KOPT-K1 (cell line): ENCODE measurements around the gene TTC23.

Source experiments
- H3K27ac ChIP-seq: fragments of 200-600 bp; sonication (generic); 2 replicates; pipeline ENCODE4 v1.5.1; 2016; ENCODE audit warnings: antibody characterized with exemption, mild to moderate bottlenecking, low read depth, low read length; ENCODE audit not compliant: poor library complexity, severe bottlenecking
- H3K36me3 ChIP-seq: fragments of 200-600 bp; sonication (generic); 2 replicates; pipeline ENCODE4 v1.5.1; 2017; ENCODE audit warnings: antibody characterized with exemption, mild to moderate bottlenecking, low read length, moderate library complexity; ENCODE audit not compliant: insufficient read depth
- H3K9me3 ChIP-seq: fragments of 200-600 bp; sonication (generic); 2 replicates; pipeline ENCODE4 v1.5.1; 2017; ENCODE audit warnings: antibody characterized with exemption, low read length, mild to moderate bottlenecking; ENCODE audit not compliant: insufficient read depth, poor library complexity, severe bottlenecking

TTC23 gene

DNA sequence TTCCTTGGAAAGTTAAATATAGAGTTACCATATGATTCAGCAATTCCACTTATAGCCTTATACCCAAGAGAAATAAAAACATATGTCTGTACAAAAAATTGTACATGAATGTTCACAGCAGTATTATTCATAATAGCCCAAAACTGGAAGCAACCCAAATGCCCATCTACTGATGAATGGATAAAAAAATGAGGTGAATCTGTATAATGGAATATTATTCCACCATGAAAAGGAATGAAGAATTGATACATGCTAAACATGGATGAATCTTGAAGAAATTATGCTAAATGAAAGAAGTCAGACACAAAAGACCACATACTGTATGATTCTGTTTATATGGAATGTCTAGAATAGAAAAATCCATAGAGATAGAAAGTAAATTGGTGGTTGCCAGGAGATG is 61.4 kb downstream of the TTC23 start:
- Histone ChIP-seq H3K9me3 (peaks cover 12% of the 10 kb centered on the region), H3K27ac (no peak overlapping the region), H3K36me3 (no peaks in the 10 kb centered on the region)

DNA sequence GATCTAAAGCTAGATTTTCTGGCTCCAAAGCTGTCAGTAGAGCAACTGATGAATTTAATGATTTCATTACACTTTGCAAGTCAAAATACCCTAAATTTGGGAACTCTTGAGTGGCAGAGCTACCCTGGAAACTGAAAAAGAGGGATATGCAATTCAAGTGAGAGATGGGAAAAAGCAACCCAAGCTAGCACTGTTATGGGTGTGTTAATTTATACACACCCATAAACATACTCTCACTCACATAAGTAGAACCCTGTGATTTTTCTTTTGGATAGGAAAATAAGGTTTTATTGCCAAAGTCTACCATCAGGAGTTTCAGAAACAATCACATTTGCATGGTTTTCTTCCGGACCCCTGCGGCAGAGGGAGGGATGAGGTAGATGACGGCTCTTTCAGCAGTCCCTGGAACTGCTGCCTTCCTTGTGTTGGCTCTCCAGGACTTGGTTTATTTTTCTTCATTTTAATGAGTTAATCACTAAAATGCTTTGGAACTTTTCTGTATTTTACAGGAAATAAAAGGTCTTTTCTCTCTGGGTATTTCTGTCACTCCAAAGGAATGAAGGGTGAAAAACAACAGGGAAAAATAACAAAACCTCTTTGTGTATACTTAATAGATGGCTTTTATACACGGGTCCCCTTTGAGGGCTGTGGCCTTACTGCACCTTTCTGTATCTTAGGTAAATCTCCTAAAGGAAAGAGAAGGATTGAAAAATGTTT is 63.8 kb downstream of the TTC23 start:
- no peak overlapping the region for H3K27ac ChIP-seq
- no peaks in the 10 kb centered on the region for H3K9me3 ChIP-seq
- H3K36me3 ChIP-seq, result no peaks in the 10 kb centered on the region

DNA sequence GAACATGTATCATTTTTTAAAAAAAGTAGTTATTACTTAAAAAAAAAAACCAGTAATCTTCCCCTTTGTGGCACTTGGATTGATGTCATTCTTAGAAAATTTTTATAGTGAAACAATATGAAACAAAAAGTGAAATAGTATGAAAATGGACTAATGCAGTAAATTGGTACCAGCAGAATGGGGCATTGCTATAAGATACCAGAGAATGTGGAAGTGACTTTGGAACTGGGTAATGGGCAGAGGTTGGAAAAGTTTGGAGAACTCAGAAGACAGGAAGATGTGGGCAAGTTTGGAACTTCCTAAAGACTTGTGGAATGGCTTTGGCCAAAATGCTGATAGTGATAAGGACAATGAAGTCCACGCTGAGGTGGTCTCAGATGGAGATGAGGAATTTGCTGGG is 66.6 kb downstream of the TTC23 start:
- no peak overlapping the region for H3K27ac ChIP-seq
- H3K36me3 ChIP-seq, result no peaks in the 10 kb centered on the region
- H3K9me3 ChIP-seq, result no peaks in the 10 kb centered on the region

DNA sequence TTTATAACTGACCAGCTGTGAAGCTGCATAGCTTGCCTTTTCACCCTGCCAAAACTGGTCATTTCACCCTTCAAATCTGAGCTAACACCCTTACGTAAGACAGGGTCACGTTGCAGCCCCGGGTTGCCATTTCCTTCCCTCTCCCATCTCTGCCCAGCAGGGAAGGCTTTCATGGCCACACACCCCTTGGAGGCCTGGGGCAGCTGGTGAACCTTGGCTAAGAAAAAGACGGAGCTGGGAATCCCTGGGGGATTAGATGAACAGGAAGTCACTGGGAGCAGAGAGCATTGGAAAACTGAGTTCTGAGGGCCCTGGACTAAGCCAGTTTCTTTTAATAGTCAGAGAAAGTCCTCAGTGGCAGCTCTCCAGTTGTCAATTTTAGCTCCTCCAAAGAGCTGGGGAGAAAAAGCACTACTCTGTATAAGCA is 67.8 kb downstream of the TTC23 start:
- H3K9me3 ChIP-seq, result no peaks in the 10 kb centered on the region
- no peak overlapping the region for H3K27ac ChIP-seq
- H3K36me3 ChIP-seq, result no peaks in the 10 kb centered on the region

DNA sequence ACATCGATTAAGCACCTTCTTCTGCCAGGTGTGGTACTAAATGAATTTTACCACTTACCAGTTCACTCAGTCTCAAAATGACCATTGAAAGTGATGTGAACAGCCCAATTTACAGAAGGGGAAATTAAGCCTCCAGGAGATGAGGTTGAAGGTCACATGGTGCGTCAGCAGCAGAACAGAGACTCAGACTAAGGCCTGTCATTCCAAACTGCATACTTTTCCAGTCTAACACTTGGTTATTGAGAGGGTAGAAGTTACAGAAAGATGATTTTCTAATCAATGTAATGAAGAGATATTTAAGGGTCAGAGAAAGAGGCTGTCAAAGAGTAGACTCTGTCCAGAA is 68.4 kb downstream of the TTC23 start:
- no peaks in the 10 kb centered on the region for H3K9me3 ChIP-seq
- H3K36me3 ChIP-seq, result no peaks in the 10 kb centered on the region
- no peak overlapping the region for H3K27ac ChIP-seq

DNA sequence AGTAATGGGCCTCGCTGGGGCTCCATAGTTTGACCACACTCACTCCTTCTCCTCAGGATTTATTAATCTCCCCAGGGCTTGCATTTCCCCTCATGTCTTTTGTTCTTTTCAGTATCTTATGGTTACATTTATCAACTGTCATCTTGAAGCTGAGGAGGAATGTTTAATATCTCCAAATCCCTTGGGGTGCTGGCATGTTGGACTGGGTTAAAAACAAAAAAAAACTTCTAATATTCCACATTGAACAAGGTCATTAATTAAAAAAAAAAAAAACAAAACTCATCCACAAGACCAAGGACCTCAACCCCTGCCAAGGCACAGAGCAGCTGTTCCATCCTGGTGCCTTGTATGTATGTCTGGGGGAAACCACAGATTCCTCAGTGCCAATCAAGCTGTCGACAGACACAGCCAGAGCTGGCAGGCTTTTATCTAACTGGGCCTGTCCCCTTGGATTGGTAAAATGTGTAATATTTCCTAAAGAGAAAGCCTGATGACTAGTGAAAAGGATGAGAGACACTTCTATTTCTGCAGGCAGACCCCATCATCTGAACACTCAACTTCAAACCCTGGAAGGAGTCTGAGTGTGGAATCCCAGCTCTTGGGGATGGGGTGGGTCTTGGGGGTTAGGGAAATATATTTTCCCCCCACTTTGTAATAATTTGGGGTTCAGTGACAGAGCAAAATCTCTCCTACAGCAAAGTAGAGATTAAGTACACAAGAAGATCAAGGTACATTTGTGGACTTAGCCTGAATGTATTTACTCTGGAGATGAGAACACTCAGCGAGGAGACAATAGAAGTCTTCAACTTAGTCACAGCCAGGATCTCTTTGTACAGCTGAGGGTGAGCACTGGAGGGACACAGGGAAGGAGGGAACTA is 69.1 kb downstream of the TTC23 start:
- no peaks in the 10 kb centered on the region for H3K36me3 ChIP-seq
- no peaks in the 10 kb centered on the region for H3K9me3 ChIP-seq
- H3K27ac ChIP-seq, result no peak overlapping the region

DNA sequence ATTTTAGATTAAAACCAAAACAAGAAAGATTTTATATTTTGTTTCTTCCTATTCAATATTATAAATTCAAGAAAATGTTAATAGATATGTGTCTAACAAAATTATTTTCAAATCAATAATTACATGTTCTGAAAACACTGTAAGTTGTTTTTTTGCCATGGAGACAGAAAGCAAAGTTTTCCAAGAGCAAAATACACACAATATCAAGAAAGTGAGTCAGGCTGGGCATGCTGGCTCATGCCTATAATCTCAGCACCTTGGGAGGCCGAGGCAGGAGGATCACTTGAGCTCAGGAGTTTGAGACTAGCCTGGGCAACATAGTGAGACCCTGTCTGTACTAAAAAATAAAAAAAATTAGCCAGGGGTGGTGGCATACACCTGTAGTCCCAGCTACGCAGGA is 71.7 kb downstream of the TTC23 start:
- no peaks in the 10 kb centered on the region for H3K9me3 ChIP-seq
- H3K36me3 ChIP-seq, result no peaks in the 10 kb centered on the region
- no peak overlapping the region for H3K27ac ChIP-seq

DNA sequence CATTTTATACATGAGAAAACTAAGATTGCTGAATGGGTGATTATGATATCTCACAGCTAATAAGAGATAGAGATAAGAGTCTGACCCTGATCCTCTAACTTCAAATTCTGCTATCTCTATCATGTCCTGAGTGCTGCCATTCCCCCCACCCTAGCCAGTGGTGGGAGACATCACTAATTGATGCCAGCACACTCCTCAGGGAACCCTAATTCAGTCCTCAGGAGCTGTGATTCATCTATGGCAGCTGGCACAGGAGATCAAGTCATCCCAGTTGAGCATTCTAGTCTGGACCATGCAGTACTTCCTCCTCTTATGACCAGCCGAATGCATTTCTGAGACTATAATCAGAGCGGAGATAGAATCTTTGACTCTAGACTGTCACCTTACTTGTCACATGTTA is 72.6 kb downstream of the TTC23 start:
- Histone ChIP-seq H3K9me3 (no peaks in the 10 kb centered on the region), H3K36me3 (no peaks in the 10 kb centered on the region), H3K27ac (no peak overlapping the region)

DNA sequence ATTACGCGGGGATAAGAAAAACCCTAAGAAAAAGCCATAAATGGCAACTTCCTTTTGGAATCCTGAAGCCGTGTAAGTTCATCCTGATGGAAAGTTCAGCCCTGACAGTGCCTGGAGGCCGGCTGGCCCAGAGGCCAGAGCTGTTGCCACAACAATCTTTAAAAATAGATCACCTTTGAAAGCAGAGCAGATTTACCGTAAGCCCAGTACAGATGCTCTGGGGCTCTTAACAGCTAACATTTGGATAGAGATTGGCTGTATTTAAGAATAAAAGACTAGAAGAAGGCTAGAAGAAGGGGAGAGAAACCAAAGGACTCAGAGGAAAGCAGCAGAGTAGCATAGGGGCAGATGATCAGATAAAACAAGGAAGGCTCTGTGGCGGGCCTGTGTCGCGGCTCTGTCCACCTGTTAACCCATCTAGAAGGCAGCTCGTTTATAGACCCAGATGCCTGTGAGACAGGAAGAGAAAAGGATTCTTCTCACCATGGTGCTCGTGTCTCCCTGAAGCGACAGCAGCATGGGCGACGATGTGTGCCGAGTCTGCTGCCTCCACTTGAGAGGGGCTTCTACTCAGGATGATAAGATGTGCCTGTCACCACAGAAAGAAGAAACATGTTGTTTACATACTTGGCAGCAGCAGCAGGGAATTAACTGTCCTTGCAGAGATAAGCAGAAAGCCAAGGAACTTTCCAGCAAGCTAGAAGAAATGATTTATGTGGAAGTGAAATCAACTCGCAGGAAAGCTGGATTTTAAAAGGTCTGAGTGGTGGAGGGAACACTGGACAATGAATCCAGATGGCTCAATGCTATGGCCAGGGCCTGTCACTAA is 74.6 kb downstream of the TTC23 start:
- Histone ChIP-seq H3K27ac (no peak overlapping the region), H3K9me3 (no peaks in the 10 kb centered on the region), H3K36me3 (no peaks in the 10 kb centered on the region)

DNA sequence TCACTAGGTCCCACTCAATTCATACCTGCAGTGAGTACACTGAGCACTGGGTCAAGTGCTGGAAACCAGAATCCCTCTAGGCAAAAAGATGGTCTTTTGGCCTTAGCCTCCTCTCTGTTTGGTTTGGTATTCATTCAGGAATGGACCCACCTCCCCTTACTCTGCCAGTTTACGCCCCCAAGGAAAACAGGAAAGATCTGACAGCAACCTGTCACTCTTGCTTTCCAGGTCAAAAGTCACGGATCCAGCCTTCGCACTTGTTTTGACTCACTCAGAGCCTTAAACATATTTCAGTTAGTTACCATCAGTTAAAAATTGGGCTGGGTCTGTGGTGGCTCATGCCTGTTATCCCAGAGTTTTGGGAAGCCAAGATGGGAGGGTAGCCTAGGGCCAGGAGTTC is 76.4 kb downstream of the TTC23 start:
- no peak overlapping the region for H3K27ac ChIP-seq
- H3K9me3 ChIP-seq, result no peaks in the 10 kb centered on the region
- H3K36me3 ChIP-seq, result no peaks in the 10 kb centered on the region

DNA sequence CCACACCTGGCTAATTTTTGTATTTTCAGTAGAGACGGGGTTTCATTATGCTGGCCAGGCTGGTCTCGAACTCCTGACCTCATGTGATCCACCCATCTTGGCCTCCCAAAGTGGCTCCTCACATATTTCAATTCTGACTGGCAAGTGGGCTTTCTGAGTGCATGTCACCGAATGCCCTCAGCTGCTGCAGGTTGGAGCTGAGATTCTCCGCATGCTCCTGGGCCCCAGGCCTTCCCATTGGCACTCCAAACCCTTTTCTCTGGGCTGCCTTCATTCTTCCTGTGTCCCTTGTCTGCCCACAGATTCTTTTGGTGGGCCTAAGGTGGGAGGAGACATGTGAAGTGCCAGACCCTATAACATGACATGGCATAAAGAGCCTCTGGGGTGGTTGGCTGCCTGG is 77.2 kb downstream of the TTC23 start:
- Histone ChIP-seq H3K36me3 (no peaks in the 10 kb centered on the region), H3K9me3 (no peaks in the 10 kb centered on the region), H3K27ac (no peak overlapping the region)

DNA sequence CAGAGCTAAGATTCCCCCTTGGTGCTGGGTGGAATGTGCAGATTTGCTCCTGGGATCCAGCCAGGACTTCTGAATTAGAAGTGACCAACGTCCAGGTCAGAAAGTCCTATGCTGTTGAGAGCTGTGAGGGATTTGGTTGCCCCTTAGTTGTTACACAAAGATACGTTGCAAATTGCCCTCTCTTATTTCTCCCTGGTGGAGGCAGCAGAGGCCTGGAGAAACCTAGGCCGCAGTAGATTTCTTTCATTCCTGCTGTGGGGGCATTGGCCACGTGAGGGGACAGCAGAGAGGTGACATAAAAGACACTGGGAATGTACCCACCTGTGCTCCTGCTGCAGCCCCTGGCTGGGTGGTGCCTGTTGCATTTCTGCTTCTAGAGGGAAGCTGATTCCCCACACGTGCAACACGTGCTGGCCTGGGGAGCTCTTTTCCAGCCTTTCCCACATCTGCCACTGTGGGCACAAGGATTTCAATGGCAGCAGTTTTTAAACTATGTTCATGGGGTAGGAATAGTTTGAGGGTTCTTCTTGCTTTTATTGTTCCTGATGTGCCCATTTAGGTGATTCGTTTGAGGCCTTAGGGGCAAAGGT is 78.8 kb downstream of the TTC23 start:
- Histone ChIP-seq H3K27ac (no peak overlapping the region), H3K9me3 (no peaks in the 10 kb centered on the region), H3K36me3 (no peaks in the 10 kb centered on the region)

DNA sequence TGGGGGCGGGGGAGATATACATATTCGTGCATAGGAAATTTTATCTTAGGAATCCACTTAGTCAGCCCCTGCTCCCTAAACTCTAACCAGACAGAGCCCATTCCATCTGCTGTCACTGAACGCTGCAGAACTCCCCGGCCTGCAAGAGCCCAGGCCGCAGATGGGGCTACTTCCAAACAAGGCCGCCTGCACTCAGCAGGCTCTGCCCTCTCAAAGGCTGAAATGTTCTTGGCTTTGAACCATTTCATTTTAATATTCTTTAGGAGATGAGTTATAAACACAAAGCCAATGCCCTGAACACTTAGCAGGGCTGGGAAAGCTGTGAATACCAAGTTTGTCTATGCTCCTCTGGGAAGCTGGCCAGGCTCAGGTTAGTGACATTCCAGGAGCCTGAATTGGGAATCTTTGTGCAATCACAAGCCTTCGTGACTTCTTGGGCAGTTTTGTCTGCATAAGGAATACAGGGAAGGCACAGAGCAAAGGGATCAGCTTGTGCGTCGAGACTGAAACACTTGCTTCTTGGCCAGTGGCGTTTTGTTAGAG is 79.5 kb downstream of the TTC23 start:
- no peaks in the 10 kb centered on the region for H3K36me3 ChIP-seq
- H3K9me3 ChIP-seq, result no peaks in the 10 kb centered on the region
- no peak overlapping the region for H3K27ac ChIP-seq

DNA sequence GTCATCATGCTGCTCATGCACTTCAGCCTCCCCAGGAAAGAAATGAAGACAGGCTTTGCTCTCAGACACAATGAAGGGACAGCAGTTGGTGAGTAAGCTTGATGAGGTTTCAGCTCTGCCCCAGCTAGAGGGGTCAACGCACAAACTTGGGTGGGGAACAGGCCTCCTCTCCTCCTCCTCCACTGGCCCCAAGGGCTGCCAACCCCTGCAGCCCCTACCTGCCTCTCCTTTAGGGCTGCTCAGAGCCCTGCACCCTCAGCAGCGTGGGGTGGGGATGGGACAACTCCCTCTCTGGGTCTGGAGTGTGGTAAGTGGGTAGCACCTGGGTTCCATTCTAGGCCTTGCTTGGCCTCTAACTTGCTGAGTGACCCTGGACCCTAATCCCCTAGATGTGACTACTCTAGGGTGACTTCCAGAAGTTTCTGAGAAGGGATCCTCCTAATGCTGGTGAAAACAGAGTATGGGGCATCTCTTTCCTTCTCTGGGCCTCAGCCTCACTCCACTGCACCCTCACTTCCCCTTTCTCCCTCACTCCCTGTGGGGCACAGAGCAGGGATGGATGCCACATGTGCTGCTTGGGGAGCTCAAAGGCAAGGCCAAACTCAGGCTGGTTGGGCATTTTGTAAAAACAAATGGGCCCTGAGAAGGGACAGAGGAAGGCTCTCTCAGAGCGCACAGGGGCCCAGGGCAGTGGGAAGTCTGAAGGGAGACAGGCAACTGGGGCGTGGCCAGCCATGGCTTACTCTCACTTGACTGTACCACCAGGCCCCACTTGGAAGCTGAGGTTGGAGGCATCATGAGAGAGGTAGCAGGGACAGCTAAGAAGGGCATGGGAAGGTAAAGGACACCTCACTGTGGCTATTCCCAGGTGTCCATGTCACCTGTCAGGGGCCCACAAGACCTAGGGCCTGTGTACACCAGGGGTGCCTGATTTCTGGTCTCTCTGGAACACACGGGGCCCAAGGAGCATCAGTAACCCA is 80.5 kb downstream of the TTC23 start:
- H3K27ac ChIP-seq, result no peak overlapping the region
- H3K36me3 ChIP-seq, result no peaks in the 10 kb centered on the region
- H3K9me3 ChIP-seq, result no peaks in the 10 kb centered on the region
